Activated T-cell treated with anti-CD3 and anti-CD28 coated beads, Interleukin-2, amount 50 U/mL, for 24 hours (primary cell): Measurements from ENCODE around the gene AHDC1.
A peak's percentile ranks its signal among the peaks of the same experiment; 100 is the strongest.

Experiments used
- DNase-seq: peaks from one replicate; pipeline ENCODE4 v3.0.0-alpha.2; 2020
- H3K27ac Mint-ChIP-seq: 2 replicates; pipeline ENCODE4 v1.8.0; 2020; ENCODE audit warnings: mild to moderate bottlenecking, mixed read lengths
- H3K27me3 Mint-ChIP-seq: 2 replicates; pipeline ENCODE4 v1.8.0; 2020; ENCODE audit warnings: mixed read lengths
- H3K36me3 Mint-ChIP-seq: 2 replicates; pipeline ENCODE4 v1.8.0; 2020; ENCODE audit warnings: low read depth, mixed read lengths
- H3K4me1 Mint-ChIP-seq: 2 replicates; pipeline ENCODE4 v1.8.0; 2020; ENCODE audit warnings: low read depth, mixed read lengths
- H3K4me3 Mint-ChIP-seq: 2 replicates; pipeline ENCODE4 v1.8.0; 2020; ENCODE audit warnings: mild to moderate bottlenecking, moderate library complexity, mixed read lengths
- H3K9me3 Mint-ChIP-seq: 2 replicates; pipeline ENCODE4 v1.8.0; 2020; ENCODE audit warnings: mixed read lengths

AHDC1 gene

DNA sequence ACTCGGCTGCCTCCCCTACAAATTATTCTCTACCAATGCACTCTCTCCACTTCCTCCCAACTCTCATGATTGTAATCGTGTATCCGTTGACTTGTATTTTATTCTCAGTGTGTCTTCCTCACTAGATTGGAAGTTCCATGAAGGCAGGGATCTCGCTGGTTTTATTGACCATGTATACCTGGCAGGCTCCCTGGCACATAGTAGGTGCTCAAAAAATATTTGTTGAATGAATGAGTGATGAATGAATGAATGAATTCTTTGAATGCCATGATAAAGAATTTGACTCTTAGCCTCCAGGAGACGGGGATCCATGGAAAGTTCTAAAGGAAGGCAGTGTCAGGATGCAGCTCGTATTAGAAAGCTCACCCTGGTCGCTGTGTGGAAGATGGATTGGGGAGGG is 85.1 kb downstream of the AHDC1 start:
- Mint-ChIP-seq H3K4me3 (no peak overlapping the region), H3K36me3 (peaks cover 7% of the 10 kb centered on the region), H3K27me3 (no peaks in the 10 kb centered on the region), H3K27ac (no peak overlapping the region), H3K4me1 (peaks cover 50% of the 10 kb centered on the region), H3K9me3 (no peaks in the 10 kb centered on the region)
- DNase-seq = no peak

DNA sequence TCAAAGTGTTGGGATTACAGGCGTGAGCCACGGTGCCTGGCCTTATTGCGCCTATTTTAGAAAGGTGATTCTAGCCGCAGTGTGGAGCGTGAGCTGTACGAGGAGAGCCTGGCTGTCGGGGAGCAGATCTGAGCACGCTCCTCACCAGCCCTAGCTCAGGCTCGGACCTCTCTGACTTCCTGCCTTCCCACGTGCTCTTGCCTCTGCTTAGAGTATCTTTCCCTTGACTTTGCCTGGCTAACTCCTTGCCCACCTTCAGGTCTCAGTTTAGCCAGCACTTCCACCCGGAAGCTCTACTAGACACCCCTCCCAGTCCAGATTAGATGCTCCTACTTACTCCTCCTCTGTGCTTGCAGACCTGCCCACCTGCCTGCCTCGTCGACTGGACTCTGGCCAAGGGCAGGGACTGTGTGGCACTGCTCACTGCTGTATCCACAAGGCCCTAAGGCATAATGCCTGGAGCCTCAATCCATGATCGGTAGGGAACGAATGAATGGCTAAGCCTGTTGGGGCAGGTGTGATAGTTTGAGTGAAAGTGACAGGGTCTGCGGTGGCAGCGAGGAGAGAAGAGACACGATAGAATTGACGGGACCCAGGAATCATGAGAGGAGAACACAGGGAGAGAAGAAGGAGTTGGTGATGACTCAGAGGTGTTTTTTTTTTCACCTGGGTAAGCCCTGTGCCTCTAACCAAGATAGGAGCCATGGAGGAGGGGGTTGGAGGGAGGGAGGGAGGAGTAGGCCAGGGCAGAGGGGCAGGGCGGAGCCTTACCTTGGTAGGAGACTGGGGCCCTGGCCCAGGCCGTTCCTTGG is 85.8 kb downstream of the AHDC1 start:
- Mint-ChIP-seq H3K4me3 (no peak overlapping the region), H3K27me3 (no peaks in the 10 kb centered on the region), H3K9me3 (no peaks in the 10 kb centered on the region), H3K27ac (peak overlapping the region; percentile 16), H3K36me3 (peaks cover 7% of the 10 kb centered on the region), H3K4me1 (peaks cover 44% of the 10 kb centered on the region)
- peak; percentile 33 for DNase-seq

GRCh38 chr1:27517301-27517700 is 86.6 kb downstream of the AHDC1 start:
- no peaks in the 10 kb centered on the region for H3K27me3 Mint-ChIP-seq
- no peak overlapping the region for H3K4me3 Mint-ChIP-seq
- H3K4me1 Mint-ChIP-seq = peaks cover 37% of the 10 kb centered on the region
- H3K27ac Mint-ChIP-seq = no peak overlapping the region
- no peaks in the 10 kb centered on the region for H3K9me3 Mint-ChIP-seq
- DNase-seq = no peak
- H3K36me3 Mint-ChIP-seq = no peaks in the 10 kb centered on the region

GRCh38 chr1:27515626-27516025 is 88.3 kb downstream of the AHDC1 start:
- Mint-ChIP-seq H3K27ac (no peak overlapping the region), H3K4me1 (peaks cover 22% of the 10 kb centered on the region), H3K9me3 (no peaks in the 10 kb centered on the region), H3K36me3 (no peaks in the 10 kb centered on the region), H3K4me3 (no peak overlapping the region), H3K27me3 (no peaks in the 10 kb centered on the region)
- no peak for DNase-seq

DNA sequence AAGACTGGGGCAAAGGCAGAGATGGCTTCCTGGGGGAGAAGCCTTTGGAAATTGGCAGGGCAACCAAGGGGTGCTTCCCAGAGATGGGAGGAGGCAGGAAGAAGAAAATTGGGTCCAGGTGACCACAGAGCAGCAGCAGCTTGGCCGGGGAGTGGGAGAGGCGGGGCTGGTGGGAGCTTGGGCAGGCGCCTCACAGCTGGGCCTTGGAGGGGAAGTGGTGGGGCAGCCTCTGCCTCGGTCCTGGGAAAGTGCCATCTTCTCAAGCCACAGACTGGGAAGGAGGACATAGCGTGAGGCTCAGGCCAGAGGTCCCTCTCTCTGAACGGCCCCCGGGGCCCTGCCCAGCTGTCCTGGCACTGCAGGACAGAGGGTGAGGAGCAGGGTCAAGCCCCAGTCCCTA is 90.0 kb downstream of the AHDC1 start:
- Mint-ChIP-seq H3K27me3 (no peaks in the 10 kb centered on the region), H3K4me1 (peaks cover 13% of the 10 kb centered on the region), H3K36me3 (no peaks in the 10 kb centered on the region), H3K4me3 (no peak overlapping the region), H3K27ac (no peak overlapping the region), H3K9me3 (no peaks in the 10 kb centered on the region)
- no peak for DNase-seq

DNA sequence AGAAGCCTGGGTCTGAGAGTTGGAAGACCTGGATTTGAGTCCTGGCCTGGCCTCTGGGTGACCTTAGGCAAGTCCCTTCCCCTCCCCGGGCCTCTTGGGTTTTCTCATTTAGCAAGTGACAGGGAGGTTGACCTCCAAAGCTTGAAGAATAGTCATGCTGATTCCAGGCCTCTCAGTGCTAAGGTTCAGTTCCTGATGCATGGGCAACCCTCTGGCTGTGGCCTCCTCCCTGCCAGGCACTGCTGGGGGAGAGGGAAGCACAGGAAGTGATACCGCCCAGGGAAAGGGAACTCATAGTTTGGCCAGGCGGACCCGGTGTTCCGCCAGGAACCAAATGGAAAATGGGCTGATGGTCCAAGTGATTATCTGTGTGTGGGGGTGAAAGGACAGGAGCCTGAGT is 90.4 kb downstream of the AHDC1 start:
- Mint-ChIP-seq H3K4me3 (no peak overlapping the region), H3K36me3 (no peaks in the 10 kb centered on the region), H3K9me3 (no peaks in the 10 kb centered on the region), H3K27me3 (no peaks in the 10 kb centered on the region), H3K4me1 (peaks cover 10% of the 10 kb centered on the region), H3K27ac (no peak overlapping the region)
- no peak for DNase-seq

- H3K9me3 Mint-ChIP-seq = no peaks in the 10 kb centered on the region
- H3K4me1 Mint-ChIP-seq = peaks cover 4% of the 10 kb centered on the region
- H3K27me3 Mint-ChIP-seq = no peaks in the 10 kb centered on the region
- no peak for DNase-seq
- H3K27ac Mint-ChIP-seq = no peak overlapping the region
- no peaks in the 10 kb centered on the region for H3K36me3 Mint-ChIP-seq
- no peak overlapping the region for H3K4me3 Mint-ChIP-seq
These were observed 94.5 kb downstream of the AHDC1 start for GRCh38 chr1:27509127-27510080.

DNA sequence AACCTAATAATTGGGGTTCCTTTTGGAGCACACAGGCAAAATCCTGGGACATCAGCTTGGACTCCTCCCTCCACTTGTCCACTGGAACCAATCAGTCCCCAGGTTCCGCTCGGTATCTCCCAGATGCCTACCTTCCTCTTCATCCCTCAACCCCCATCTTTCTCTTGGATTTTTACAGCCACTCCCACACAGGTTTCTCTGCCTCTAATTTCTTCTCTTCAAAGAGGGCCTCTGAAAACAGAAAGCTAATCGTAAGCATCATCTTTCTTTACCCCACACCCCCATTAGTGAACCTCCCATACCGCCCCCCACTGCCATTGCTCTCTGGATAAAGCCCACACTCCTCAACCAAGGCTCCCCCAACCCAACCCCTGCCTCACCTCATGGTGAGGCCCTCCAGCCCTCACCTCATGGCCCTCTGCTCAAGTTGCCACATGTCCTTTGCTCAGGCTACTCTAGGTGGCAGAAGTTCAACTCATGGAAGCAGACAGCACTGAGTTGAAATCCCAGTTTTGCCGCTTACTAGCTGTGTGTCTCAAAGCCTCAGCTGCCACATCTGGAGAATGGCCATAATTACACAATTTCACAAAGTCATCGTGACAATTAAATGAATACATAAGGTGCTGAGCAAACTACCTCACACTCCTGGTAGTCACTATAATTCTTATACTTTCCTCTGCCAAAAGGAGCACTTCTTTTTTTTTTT is 95.8 kb downstream of the AHDC1 start:
- Mint-ChIP-seq H3K4me1 (peaks cover 4% of the 10 kb centered on the region), H3K9me3 (no peaks in the 10 kb centered on the region), H3K27me3 (no peaks in the 10 kb centered on the region), H3K4me3 (no peak overlapping the region), H3K27ac (peak overlapping the region; percentile 46), H3K36me3 (no peaks in the 10 kb centered on the region)
- no peak for DNase-seq

DNA sequence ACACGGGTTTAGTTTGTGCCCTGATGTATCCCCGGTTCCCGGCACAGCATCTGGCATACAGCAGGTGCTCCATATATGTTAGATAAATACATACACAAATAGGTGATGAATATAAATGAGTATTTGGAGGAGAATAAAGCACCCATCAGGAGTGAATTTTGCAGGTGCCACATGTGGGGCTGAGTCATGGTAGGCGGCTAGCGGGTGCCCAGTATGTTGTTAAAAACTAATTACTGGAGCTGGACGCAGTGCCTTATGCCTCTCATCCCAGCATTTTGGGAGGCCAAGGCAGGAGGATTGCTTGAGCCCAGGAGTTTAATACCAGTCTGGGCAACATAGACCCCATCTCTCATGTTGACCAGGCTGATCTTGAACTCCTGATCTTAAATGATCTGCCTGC is 97.2 kb downstream of the AHDC1 start:
- Mint-ChIP-seq H3K4me3 (no peak overlapping the region), H3K27me3 (no peaks in the 10 kb centered on the region), H3K4me1 (peaks cover 4% of the 10 kb centered on the region), H3K27ac (no peak overlapping the region), H3K36me3 (no peaks in the 10 kb centered on the region), H3K9me3 (no peaks in the 10 kb centered on the region)
- DNase-seq = no peak

- DNase-seq = no peak
- no peaks in the 10 kb centered on the region for H3K36me3 Mint-ChIP-seq
- H3K27me3 Mint-ChIP-seq = no peaks in the 10 kb centered on the region
- H3K4me1 Mint-ChIP-seq = peaks cover 4% of the 10 kb centered on the region
- H3K4me3 Mint-ChIP-seq = no peak overlapping the region
- H3K27ac Mint-ChIP-seq = peak overlapping the region; percentile 34
- no peaks in the 10 kb centered on the region for H3K9me3 Mint-ChIP-seq
These were observed 98.6 kb downstream of the AHDC1 start for GRCh38 chr1:27505420-27505680.

- H3K27me3 Mint-ChIP-seq = no peaks in the 10 kb centered on the region
These were observed 99.1 kb downstream of the AHDC1 start for GRCh38 chr1:27504588-27505419.

DNA sequence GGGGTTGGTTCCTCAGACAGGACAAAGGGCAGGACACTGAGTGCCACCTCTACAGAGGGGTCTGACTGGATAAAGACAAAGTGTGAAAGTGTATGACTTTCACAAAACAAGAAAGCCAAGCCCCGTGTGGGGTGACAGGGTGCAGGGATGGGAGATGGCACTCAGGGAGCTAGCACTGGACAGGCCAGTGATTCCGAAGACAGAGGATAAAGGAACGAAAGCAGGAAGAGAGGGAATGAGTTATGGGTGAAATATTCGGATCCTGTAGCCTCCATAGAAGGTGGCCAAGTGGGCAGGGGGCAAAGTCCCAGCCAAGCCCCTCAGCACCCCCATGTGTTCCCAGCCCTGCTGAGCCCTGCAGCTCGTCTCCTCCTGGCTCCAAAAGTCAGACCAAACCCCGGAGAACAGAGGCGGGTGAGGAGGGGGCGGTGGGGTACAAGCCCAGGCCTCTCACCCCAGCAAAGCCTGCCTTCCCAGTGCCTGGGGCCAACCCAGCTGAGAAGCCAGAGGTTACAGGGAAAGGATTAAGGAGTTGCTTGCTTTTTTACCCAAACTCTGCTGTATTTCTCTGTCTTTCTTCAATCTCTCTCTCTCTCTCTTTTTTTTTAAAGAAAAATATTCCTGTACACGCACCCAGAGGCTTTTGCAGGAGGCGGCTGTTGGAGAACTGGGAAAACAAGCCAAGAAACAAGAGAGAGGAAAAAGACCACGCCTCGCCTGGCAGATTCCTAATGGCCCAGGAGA is 99.9 kb downstream of the AHDC1 start:
- no peaks in the 10 kb centered on the region for H3K9me3 Mint-ChIP-seq
- no peaks in the 10 kb centered on the region for H3K36me3 Mint-ChIP-seq
- H3K4me3 Mint-ChIP-seq = no peak overlapping the region
- DNase-seq = no peak
- H3K27ac Mint-ChIP-seq = no peak overlapping the region
- H3K27me3 Mint-ChIP-seq = no peaks in the 10 kb centered on the region
- H3K4me1 Mint-ChIP-seq = peaks cover 3% of the 10 kb centered on the region

More at GRCh38 chr1:27504588-27505419, 99.1 kb downstream of the AHDC1 start:
- Mint-ChIP-seq H3K4me1 (peaks cover 4% of the 10 kb centered on the region), H3K4me3 (no peak overlapping the region), H3K27ac (no peak overlapping the region), H3K9me3 (no peaks in the 10 kb centered on the region), H3K36me3 (no peaks in the 10 kb centered on the region)
- no peak for DNase-seq

DNA sequence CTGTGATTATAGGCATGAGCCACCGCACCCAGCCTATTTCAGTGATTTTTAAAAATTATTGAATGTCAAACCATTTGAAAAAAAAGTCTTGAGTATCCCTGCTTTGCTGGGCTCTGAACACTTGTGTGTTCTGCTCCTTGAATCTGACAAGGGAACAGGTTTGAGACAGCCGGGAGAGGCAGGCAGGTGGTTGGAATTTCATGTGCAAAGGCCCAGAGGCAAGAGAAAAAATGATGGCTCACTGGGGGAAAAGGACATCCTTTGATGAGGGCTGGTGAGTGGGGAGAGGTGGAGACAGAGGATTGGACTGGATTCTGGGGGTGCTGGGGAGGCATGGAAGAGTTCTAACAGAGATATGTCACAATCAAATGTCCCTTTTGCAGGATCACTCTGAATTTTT is 100.9 kb downstream of the AHDC1 start:
- Mint-ChIP-seq H3K4me3 (no peak overlapping the region), H3K27ac (no peak overlapping the region), H3K4me1 (peaks cover 2% of the 10 kb centered on the region), H3K36me3 (no peaks in the 10 kb centered on the region), H3K27me3 (no peaks in the 10 kb centered on the region), H3K9me3 (no peaks in the 10 kb centered on the region)
- no peak for DNase-seq
